SK-N-SH (cell line): ENCODE data around the gene SCYGR7.

Source experiments
- RAD21 ChIP-seq: IDR thresholded peaks from 2 replicates; pipeline ENCODE4 v1.6.1; 2012; ENCODE audit warnings: mild to moderate bottlenecking, low read length
- SIN3A ChIP-seq: IDR thresholded peaks from 2 replicates; pipeline ENCODE4 v1.6.1; 2012; ENCODE audit warnings: low read depth, mild to moderate bottlenecking, low read length, moderate library complexity, borderline replicate concordance
- TF ChIP-seq, protein P1 (sequence below): fragments of 200-600 bp; sonication (generic); IDR thresholded peaks from 2 replicates; pipeline ENCODE4 v1.6.1; 2017; ENCODE audit warnings: antibody characterized with exemption, mild to moderate bottlenecking, moderate library complexity

DNA sequence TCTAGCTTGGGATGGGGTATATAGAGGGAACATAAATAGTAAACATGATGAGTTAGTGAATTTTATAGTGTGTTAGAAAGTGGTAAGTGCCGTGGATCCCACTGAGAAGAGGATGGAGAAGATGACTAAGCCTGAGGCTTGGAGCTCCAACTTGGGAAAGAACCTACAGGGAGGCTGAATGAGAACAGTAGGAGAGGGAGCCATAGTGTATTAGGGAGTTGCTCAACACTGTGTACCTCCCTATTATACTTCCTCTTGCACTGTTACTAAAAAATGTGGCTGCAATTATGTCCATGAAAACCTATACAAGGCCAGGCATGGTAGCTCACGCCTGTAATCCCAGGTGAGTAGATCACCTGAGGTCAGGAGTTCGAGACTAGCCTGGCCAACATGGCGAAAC, 7.5 kb upstream of the SCYGR7 start:
- TF ChIP-seq, protein P1, sequence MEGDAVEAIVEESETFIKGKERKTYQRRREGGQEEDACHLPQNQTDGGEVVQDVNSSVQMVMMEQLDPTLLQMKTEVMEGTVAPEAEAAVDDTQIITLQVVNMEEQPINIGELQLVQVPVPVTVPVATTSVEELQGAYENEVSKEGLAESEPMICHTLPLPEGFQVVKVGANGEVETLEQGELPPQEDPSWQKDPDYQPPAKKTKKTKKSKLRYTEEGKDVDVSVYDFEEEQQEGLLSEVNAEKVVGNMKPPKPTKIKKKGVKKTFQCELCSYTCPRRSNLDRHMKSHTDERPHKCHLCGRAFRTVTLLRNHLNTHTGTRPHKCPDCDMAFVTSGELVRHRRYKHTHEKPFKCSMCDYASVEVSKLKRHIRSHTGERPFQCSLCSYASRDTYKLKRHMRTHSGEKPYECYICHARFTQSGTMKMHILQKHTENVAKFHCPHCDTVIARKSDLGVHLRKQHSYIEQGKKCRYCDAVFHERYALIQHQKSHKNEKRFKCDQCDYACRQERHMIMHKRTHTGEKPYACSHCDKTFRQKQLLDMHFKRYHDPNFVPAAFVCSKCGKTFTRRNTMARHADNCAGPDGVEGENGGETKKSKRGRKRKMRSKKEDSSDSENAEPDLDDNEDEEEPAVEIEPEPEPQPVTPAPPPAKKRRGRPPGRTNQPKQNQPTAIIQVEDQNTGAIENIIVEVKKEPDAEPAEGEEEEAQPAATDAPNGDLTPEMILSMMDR, result no peak
- TF ChIP-seq RAD21, result no peak
- TF ChIP-seq SIN3A, result no peak
